GM12875 (cell line): ENCODE data around the gene ACVR1B.

Source experiments
- H3K4me3 ChIP-seq: one replicate; pipeline ENCODE4 v1.5.1; 2011; ENCODE audit warnings: low read depth, low read length, control low read depth
- TF ChIP-seq, protein P1 (sequence below): IDR thresholded peaks from 2 replicates; pipeline ENCODE4 v1.5.1; 2011; ENCODE audit warnings: low read depth, mild to moderate bottlenecking, control low read depth, inconsistent platforms, low read length, moderate library complexity, borderline replicate concordance; ENCODE audit not compliant: insufficient read depth

Gene ACVR1B

DNA sequence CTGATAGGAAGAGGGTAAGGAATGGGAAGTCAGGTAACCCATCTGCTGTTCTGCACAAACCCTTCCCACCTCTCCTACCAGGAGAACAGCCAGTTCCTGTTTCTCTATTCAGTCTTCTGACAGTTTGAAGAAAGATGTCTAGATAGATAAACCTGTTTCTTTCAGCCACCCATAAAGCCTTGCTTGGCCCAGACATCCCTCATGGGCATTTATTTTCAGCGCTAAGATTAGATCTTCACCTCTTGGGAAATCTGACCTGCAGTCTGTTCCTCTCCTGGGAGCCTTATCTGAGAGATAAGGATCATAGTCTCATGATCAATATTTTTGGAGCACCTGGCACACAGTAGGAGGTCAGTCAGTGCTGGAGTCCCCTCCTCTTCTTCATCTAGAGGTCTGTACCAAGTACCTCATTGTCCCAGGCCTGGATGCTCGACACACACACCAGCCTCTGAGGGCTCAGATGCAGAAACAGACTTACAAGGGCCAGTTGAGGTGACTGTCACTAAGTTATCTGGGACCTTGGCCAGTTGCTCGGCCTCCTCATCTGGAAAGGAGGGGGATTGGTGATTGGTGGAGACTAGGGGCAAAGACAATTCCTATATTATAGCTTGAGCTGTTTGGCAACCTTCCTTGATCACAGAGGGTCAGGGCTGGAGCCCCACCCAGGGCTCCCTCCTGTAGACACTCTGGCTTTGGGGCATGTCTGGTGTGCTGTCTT is 26.0 kb upstream of the ACVR1B start:
- TF ChIP-seq, protein P1, sequence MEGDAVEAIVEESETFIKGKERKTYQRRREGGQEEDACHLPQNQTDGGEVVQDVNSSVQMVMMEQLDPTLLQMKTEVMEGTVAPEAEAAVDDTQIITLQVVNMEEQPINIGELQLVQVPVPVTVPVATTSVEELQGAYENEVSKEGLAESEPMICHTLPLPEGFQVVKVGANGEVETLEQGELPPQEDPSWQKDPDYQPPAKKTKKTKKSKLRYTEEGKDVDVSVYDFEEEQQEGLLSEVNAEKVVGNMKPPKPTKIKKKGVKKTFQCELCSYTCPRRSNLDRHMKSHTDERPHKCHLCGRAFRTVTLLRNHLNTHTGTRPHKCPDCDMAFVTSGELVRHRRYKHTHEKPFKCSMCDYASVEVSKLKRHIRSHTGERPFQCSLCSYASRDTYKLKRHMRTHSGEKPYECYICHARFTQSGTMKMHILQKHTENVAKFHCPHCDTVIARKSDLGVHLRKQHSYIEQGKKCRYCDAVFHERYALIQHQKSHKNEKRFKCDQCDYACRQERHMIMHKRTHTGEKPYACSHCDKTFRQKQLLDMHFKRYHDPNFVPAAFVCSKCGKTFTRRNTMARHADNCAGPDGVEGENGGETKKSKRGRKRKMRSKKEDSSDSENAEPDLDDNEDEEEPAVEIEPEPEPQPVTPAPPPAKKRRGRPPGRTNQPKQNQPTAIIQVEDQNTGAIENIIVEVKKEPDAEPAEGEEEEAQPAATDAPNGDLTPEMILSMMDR: no peak

GRCh38 chr12:51926064-51926632 is 25.4 kb upstream of the ACVR1B start:
- TF ChIP-seq, protein P1: no peak
- no peak overlapping the region for H3K4me3 ChIP-seq

More for the DNA sequence above, 26.0 kb upstream of the ACVR1B start:
- no peak overlapping the region for H3K4me3 ChIP-seq

- TF ChIP-seq, protein P1: peak; percentile 64; the same call in 1 of the 2 replicates
- H3K4me3 ChIP-seq: no peak overlapping the region
These were observed 24.8 kb upstream of the ACVR1B start for GRCh38 chr12:51926718-51927117.

DNA sequence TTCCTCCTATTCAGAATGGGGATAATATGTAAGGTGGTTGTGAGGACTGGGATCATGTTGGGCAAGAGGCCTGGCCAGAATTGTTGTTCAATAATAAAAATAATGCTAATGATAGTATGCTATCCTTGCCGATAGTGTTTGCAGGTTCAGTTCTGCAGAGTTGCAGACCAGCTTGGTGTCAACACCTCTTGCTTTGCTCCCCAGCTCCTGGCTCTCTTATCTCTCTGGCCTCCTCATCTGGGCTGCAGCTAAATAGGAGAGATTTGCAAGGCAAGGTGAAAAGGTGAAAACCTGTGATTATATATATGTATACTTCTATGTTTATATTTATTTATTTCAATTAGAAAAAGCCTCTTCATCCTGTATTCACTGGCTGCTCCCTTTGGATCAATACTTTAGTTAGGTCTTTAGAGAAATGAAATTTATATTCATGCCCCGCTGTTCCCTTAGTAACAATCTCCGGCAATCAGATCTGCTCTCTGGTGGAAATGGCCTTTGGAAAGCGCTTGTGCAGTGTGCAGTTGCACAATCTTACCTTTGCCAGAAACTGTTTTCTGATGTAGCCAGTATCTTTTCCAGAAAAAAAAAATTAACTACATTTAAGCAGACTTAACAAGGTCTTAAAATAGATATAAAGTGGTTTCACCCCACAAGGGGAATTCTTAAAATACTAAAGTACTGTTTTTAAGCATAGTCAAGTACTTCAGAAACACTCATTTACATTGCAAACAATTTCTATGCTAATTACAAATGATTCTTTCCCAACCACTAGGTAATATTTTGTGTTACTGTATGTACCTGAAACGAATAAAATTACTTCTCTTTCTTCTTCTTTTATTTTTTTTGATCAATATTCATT is 19.1 kb upstream of the ACVR1B start:
- H3K4me3 ChIP-seq: no peak overlapping the region
- TF ChIP-seq, protein P1: no peak

- H3K4me3 ChIP-seq: no peak overlapping the region
- TF ChIP-seq, protein P1: no peak
These were observed 17.4 kb upstream of the ACVR1B start for GRCh38 chr12:51934080-51934479.

- TF ChIP-seq, protein P1: no peak
- no peak overlapping the region for H3K4me3 ChIP-seq
These were observed 13.6 kb upstream of the ACVR1B start for GRCh38 chr12:51937926-51938325.
